Activated CD4-positive, CD25-positive, alpha-beta regulatory T cell treated with anti-CD3 and anti-CD28 coated beads, Interleukin-2, amount 50 U/mL, for 16 hours (primary cell): ENCODE results near the gene CMTM1.
"Not testable (repeated sequence)": the region's sequence is repeated elsewhere in the genome, so short reads cannot be mapped to it uniquely, and the experiment has no call there.

Experiments
- DNase-seq: peaks from one replicate; pipeline ENCODE4 v3.0.0-alpha.2; 2020; ENCODE audit warnings: low read depth, low spot score

CMTM1 gene

DNA sequence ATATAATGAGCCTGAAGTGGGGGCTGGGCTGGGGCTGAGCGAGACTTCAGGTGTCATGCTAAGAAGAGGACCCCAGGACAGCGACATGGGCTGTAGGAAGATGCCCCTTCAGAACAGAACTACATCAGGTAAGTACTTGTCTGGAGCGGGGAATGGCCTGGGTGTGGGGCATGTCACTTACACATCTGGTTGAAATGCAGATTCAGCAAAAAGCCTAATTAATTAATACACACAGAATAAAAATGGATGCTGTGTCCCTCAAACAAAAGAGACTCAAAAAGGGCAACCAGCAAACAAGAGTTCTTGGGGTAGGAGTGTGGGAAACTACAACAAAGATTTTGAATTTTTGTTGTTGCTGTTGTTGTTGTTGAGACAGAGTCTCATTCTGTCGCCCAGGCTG, 24.8 kb downstream of the CMTM1 start:
- no peak for DNase-seq

DNA sequence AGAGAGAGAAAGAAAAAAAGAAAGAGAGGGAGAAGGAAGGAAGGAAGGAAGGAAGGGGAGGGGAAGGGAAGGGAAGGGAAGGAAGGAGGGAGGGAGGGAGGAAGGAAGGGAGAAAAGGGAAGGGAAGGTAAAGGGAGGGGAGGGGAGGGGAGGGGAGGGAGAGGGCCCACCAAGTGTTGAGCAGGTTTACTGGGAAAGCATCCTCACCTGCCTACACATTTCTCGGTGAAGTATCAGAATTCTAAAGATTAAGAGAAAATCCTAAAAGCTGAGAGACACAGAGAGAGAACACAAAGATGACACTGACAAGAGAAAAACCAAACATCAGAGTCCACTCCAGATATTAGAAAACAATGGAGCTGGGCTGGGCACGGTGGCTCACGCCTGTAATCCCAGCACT, 26.0 kb downstream of the CMTM1 start:
- no peak for DNase-seq

DNA sequence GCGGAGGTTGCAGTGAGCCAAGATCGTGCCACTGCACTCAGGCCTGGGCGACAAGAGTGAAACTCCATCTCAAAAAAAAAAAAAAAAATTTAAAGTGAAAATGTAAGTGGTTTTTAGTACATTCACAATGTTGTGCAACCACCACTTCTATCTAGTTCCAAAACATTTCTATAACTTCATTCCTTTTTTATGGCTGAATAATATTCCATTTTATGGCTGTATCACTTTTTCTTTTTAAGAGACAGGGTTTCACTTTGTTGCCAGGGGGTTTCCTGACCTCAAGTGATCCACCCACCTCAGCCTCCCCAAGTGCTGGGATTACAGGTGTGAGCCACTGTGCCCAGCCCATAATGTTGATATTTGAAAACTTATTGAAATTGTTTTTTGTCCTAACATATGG, 26.6 kb downstream of the CMTM1 start:
- DNase-seq: no peak

DNA sequence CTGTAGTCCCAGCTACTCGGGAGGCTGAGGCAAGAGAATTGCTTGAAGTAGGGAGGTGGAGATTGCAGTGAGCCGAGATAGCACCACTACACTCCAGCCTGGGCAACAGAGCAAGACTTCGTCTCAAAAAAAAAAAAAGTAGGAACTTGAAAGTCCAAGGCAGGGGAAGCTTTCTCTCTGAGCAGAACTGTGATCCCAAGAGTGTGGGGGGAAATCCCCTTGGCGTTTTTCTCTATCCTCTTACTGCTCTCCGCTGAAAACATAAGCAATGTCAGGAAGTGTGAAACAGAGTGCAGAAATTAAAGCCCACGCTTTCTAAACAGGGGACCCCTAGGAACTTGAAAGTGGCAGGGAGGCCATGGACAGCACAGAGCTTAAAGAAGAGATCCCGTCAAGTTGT, 28.5 kb downstream of the CMTM1 start:
- no peak for DNase-seq

DNA sequence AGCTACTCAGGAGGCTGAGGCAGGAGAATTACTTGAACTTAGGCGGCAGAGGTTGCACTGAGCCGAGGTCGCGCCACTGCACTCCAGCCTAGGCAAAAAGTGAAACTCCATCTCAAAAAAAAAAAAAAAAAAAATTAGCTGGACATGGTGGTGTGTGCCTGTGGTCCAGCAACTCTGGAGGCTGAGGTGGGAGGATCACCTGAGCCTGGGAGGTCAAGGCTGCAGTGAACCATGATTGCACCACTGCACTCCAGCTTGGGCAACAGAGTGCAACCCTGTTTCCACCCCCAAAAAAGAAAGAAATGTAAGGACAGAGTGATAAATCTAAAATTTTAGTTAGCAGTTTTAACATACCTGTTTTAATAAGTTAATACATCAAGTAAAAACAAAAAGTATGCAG, 30.3 kb downstream of the CMTM1 start:
- DNase-seq: not testable (repeated sequence)

DNA sequence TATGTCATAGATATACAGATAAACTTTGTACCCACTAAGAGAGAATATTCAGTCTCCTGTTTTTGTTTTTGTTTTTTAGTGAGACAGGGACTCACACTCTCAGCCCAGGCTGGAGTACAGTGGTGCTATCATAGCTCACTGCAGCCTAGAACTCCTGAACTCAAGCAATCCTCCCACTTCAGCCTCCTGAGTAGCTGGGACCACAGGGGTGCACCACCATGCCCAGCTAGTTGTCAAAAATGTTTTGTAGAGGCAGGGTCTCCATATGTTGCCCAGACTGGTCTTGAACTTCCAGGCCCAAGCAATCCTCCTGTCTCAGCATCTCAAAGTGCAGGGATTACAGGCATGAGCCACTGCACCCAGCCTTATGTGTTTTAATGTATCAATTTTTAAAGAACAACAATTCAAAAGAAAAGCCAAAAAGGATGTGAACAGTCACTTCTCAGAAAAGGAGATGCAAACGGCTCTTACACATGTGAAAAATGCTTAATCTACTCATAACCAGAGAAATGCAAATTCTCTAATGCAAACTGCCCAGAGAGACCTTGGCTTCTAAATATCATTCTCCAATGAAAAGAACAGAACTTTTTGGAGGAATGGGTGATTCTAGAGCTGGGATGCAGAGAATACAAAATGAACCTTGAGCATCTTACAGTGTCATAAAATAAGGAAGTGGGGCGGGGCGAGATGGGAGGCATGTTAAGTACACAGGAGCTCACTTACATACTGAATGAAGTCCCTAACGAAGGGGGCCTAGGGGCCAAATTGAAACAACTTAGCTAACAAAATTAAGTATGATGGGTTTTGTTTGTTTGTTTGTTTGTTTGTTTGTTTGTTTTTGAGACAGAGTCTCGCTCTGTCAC, 31.0 kb downstream of the CMTM1 start:
- no peak for DNase-seq

DNA sequence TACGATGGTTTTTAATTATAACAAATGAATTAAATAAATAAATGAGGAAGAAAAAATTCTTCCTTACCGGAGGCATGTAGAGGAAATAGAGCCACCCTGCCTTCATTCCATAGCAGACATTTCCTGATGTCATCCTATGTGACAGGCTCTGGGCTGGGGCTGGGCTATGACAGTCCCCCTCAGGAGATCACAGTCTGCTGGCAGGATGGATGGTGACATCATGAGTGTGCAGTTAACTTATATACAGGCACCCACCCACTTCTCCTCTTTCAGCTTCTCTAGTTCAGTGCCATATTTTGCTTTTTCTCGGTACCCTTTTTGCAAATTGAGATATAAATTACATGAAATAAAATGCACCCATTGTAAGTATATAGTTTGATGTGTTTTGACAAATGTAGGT, 31.9 kb downstream of the CMTM1 start:
- DNase-seq: no peak

DNA sequence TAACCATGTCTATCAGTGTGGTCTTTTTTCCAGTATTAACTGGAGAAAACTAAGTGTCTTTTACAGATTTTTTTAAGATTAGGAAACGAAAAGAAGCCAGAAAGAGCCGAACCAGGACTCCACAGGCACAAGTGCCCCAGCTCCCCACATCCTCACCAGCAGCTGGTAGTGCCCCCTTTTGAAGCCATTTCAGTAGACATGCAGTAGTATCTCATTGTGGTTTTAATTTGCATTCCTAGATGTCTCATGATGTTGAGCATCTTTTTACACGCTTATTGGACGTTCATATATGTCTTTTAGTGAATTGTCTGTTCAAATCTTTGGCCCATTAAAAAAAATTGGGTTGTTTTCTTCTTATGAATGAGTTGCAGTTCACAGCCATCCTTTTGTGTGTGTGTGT, 33.5 kb downstream of the CMTM1 start:
- no peak for DNase-seq

DNA sequence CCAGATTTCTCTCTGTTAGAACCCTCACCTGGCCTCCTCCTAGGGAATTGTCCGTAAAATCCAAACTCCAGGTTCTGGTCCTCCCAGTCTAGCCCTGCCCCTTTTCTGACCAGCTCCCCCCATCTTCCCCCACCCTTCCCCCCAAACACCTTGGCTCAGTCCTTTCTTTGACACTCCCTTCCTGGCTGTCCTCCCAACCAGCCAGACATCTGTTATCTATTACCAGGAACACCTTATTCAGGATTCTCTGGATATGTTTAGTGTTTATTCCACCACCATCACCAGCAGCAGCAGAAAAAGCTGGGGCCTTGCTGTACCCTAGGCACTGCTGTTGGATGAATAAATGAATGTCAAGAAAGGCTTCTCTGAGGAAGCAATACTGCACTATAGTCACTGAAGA, 34.2 kb downstream of the CMTM1 start:
- no peak for DNase-seq

DNA sequence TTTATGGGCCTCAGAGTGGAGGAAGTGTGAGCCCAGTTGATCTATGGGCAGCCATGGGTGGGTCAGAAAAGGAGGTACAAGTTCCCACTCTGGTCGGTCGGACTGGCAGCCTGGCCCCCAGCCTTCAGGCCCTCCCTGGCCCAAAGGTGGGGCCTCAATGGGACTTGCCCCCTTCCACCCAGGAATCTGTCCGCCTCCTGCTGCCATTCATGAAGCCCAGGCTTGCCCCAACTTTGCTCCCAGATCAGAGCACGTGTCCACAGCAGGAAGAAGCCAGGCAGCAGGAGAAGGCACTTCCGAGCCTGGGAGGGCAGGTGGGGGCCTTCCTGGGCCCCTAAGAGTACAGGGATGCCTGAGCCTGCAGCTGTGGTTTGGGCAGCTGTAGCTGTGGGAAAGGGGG, 35.2 kb downstream of the CMTM1 start:
- DNase-seq: no peak

DNA sequence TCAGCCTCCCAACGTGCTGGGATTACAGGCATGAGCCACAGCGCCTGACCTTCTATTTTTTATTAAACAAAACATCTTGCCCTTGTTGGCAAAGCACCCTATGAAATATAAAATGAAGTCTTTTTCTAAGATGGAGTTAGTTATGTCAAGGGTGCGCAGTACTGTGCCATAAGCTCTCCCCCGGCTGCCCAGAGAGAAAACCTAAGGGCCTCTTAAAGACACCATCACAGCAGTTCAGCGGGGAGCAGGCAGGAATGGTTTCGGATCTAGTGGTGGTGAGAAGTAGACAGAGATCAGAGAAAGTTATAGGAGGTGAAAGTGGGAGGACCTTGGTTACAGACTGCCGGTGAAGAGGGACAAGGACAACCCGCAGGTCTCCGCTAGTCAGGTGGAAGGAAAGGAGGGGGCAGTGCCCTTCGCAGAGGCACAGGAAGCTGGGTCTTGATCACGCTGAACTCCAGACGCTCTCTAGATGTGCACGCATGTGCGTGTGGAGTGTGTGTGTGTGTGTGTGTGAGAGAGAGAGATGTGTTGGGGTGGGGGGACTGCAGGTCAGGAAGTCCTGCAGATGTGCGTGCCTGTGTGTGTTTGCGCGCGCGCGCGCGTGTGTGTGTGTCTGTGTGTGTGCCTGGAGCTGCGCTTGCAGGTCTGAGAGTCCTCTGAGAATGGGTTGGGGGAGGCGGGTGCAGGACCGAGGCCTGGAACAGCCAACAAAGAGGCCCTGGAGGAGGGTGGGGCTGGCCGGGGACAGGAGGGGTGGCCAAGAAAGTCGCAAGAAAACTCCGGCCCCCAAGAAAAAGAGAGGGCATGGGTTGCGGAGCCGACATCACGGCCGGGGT, 37.5 kb downstream of the CMTM1 start:
- DNase-seq: peak; percentile 57

DNA sequence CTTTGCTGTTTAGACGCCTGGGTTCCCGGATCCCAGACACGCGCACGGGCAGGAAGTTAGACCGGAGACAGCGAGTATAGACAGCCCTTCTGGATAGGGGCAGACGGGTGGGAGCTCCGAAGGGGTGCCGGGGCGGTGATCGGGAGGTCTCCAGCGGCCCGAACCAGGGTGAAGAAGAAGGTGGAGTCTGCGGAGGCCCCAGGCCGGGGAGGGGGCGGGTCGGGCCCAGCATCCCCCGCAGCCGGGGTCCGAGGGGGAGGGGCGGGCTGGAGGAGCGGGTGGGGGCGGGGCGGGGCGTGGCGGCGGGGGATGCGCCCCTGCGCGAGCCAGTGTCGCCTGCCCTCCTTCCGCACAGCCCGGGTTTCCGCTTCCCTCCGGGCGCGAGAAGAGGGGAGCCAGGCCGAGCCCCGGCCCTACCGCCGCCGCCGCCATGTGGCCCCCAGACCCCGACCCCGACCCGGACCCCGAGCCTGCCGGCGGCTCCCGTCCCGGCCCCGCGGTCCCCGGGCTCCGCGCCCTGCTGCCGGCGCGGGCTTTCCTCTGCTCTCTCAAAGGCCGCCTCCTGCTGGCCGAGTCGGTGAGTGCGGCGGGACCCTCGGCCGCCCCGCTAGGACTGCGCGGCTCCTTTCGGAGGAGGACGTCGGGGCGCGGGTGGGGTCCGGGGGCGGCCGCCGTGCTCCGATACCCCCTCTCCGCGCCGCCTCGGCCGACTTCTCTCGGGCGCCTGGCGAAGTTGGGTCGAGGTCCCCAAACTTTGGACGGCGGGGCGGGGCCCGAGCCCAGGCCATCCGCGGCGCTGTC, 38.3 kb downstream of the CMTM1 start, which contains the start of gene CMTM3:
Gene CMTM3, plus strand, starts transcription at position 329 of the 801 bp plus-strand sequence. Its CDS starts 102 bp downstream, at position 431.
- DNase-seq: peak; percentile 44

DNA sequence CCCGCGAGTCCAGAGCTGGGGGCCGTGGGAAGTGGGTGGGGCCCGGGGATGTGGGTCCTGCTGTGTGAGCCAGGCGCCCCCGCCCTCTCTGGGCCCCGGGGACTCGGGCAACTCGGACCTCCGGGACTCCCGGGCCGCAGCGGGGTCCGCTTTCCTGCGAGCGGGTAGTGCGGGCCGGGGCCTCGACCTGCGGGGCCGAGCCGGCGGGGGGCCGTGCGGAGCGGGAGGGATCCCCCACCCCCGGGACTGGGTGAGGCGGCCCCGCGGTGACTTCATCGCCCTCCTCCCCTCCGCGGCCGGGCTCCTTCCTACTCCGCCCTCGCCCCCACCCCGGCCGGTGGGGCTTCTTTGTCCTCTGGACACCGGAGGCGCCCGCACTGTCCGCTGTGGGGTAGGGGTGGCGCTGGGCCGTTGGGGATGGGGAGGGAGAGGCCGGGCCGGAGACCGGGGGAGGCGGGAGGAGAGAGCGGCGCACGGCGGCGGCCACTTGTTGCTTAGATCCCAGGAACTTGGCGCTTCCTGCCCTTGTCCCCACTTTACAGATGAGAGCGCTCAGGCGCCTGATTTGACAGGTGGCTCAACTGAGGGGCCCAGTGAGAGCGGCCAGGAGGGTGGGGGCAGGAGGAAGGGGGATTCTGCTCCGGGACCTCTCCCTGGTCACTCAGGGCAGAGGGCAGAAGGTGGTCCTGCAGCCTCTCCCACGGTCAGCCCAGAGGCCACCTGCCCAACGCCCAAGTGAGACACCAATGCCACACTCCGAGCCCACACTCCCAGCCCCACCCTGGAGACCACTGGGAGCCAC, 39.1 kb downstream of the CMTM1 start:
- no peak for DNase-seq

DNA sequence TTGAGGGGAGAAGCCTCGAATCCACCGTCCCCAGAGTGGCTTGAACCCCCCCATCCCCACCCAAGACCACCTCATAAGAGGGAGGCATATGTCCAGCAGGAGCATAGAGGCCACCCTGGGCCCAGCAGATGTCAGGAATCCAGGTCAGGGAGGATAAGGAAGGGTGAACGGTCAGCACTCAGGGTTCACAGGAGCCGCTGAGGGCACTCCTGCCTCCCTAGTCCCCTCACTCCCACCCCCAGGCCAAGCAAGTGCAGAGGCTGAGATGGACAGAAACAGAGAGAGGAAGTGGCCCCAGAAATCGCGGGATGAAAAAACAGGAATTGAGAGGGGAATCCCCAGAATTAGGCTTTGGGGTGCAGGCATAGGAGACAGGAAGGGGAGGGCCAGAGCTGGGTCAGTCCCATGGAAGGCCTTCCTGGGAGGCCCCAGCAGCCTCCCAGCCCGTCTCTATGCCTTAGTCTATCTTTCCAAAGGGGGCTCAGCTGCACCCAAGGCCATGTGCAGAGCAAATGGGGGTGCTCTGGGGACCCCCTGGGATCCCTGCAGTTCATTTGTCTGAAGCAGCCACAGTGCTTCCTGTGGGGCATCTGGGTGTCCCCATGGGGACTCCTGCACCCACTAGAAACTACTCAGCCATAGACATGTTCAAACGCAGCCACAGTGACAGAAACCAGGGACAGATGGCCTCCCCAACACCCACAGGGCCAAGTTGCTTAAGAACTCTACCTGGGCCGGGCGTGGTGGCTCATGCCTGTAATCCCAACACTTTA, 39.9 kb downstream of the CMTM1 start:
- DNase-seq: no peak

DNA sequence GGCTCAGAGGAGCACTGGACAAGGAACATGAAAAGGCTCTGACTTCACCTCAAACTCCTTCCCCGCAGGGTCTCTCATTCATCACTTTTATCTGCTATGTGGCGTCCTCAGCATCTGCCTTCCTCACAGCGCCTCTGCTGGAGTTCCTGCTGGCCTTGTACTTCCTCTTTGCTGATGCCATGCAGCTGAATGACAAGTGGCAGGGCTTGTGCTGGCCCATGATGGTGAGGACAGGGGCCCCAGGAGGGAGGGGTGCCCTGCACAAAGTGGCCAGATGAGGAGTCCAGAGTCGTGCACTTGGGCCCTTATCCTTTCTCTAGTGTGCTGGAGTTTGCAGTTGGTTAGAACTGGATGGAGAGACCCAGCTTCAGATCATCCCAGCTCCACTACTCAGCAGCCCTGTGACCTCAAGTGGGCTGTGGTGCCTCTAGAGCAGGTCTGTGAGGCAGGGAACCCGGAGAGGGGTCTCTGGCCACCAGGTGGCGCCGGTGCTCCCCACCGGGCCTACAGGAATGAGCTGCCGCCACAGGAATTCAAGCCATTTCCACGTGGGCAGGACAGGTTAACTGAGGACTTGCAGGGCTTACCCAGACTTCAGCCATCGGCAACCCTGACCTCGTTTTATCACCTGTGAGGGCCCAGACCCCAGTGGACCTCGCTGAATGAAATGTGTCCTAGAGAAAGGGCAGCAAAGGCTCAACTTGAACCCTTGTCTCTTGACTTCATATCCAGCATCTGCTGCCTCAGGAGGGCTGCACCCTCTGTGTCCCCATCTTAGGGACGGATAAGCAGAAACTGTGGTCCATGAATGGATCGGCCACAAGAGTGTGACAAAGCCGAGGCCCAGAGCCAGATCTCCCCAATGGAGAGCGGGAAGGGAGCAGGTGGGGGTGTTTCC, 42.3 kb downstream of the CMTM1 start:
- DNase-seq: peak; percentile 66

DNA sequence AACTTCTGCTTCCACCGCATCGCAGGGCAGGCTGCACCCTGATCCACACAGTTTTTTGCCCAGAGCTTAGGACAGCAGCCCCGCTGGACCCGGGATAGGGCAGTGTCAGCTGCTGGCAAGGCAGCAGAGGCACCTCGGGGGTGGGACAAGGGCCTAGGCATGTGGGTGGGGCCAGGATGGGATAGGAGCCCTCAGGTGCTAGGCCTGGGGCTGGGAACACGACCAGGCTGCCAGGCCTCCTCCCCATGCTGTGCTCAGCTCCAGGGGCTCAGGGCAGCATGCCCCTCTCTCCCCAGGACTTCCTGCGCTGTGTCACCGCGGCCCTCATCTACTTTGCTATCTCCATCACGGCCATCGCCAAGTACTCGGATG, 42.9 kb downstream of the CMTM1 start:
- no peak for DNase-seq

DNA sequence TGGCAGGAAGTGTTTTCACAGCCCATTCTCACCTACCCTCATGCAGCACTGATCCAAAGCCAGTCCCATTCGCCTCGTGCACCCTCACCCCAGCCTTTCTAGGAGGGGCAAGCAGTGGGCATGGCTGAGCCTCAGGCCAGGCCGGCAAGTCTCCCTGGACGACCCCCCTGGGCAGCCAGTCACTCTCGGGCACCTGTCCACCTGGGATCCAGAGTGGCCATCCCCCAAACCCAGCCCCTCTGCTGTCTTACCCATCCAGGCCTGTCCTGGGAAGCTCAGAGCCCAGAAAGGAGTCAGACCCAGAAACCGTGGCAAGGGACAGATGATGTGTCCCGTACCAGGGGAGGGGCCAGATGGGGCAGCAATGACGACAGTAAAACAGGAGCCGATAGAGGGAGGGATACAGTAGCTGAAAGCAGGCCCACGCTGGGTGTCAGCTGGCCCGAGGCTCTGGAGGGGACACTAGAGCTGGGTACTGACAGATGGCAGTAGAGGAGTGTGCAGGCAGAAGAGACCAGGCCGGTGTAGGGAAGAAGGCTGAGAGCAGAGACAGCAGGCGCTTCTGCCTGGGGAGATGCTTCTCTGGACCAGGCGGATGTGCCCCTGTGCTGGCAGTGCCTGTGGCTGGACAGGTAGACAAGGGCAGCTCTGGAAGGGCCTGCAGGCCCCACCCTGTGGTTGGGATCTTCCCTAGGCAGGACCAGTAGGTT, 44.0 kb downstream of the CMTM1 start:
- no peak for DNase-seq

DNA sequence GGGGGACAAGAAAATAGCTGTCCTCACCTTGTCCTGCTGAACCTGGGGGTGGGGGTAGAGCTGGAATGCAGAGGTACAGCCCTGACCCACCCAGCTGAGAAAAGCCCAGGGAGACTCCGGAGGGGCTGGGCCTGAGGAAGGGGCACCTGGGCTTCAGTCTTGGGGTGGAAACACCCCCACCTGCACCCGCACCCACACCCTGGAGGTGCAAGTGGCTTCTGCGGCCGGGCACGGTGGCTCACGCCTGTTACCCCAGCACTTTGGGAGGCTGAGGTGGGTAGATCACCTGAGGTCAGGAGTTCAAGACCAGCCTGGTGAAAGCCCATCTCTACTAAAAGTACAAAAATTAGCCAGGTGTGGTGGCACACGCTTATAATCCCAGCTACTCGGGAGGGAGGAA, 45.7 kb downstream of the CMTM1 start:
- not testable (repeated sequence) for DNase-seq

DNA sequence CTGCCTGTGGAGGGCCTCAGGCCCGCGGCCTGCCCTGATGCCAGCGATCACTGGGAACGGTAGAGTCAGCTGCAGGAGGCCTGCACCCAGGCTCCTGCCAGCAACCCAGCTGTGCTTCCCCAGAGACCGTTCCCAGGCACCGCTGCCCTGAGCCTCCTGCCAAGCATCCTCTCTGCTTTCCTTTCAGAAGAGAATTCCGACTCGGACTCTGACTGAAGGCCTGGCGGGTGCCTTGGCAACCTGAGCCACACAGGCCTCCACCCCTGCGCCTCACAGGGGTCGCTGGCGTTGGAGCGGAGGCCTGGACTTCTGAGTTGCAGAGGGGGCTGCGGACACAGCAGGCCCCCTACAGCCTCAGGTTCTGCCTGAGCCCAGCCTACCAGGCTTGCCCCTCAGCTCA, 46.2 kb downstream of the CMTM1 start:
- no peak for DNase-seq
